Trophoblast cell (in vitro differentiated cells and primary cell): ENCODE data around the gene NBPF1.
A peak's percentile ranks its signal among the peaks of the same experiment; 100 is the strongest.
"Not testable (repeated sequence)": the region's sequence is repeated elsewhere in the genome, so short reads cannot be mapped to it uniquely, and the experiment has no call there.

Source experiments
- DNase-seq, 2 donors: peaks; one replicate each; pipeline ENCODE4 v3.0.0-alpha.2; 2016
- H2AFZ ChIP-seq: 2 replicates; pipeline ENCODE4 v1.6.1; 2013; ENCODE audit warnings: low read length, moderate library complexity, mild to moderate bottlenecking; ENCODE audit not compliant: insufficient read depth, poor library complexity
- H2AK5ac ChIP-seq: 2 replicates; pipeline ENCODE4 v1.6.1; 2013; ENCODE audit warnings: mild to moderate bottlenecking, low read length
- H2BK120ac ChIP-seq: 2 replicates; pipeline ENCODE4 v1.6.1; 2013; ENCODE audit warnings: low read length, mild to moderate bottlenecking, moderate library complexity; ENCODE audit not compliant: insufficient read depth, poor library complexity
- H2BK12ac ChIP-seq: 2 replicates; pipeline ENCODE4 v1.6.1; 2013; ENCODE audit warnings: mild to moderate bottlenecking, low read length, moderate library complexity
- H2BK5ac ChIP-seq: 2 replicates; pipeline ENCODE4 v1.6.1; 2013; ENCODE audit warnings: low read length, low read depth, moderate library complexity, mild to moderate bottlenecking; ENCODE audit not compliant: poor library complexity
- H3K14ac ChIP-seq: 2 replicates; pipeline ENCODE4 v1.6.1; 2013; ENCODE audit warnings: mild to moderate bottlenecking, low read length
- H3K18ac ChIP-seq: 2 replicates; pipeline ENCODE4 v1.6.1; 2013; ENCODE audit warnings: mild to moderate bottlenecking, low read length
- H3K23ac ChIP-seq: 2 replicates; pipeline ENCODE4 v1.6.1; 2013; ENCODE audit warnings: low read length
- H3K27ac ChIP-seq: 2 replicates; pipeline ENCODE4 v1.5.1; 2013; ENCODE audit warnings: low read depth, mild to moderate bottlenecking, inconsistent platforms, low read length, moderate library complexity
- H3K27me3 ChIP-seq: 2 replicates; pipeline ENCODE4 v1.6.1; 2013; ENCODE audit warnings: inconsistent platforms, mild to moderate bottlenecking, low read length, moderate library complexity; ENCODE audit not compliant: insufficient read depth
- H3K36me3 ChIP-seq, 2 experiments: 1 replicate in 1 of 2; 2 replicates in 1 of 2; pipeline ENCODE4 v1.6.1; 2013; ENCODE audit warnings: low read length in 2 of 2, mild to moderate bottlenecking in 2 of 2, moderate library complexity in 1 of 2; ENCODE audit not compliant: insufficient read depth in 2 of 2, control insufficient read depth in 1 of 2
- H3K4ac ChIP-seq: 2 replicates; pipeline ENCODE4 v1.6.1; 2013; ENCODE audit warnings: low read depth, mild to moderate bottlenecking, low read length, moderate library complexity
- H3K4me1 ChIP-seq, 2 experiments: 1 replicate in 1 of 2; 2 replicates in 1 of 2; pipeline ENCODE4 v1.6.1; 2013; ENCODE audit warnings: low read length in 2 of 2, mild to moderate bottlenecking in 2 of 2, moderate library complexity in 1 of 2; ENCODE audit not compliant: insufficient read depth in 2 of 2, control insufficient read depth in 1 of 2
- H3K4me2 ChIP-seq: 2 replicates; pipeline ENCODE4 v1.6.1; 2013; ENCODE audit warnings: inconsistent platforms, mild to moderate bottlenecking, low read length, moderate library complexity
- H3K4me3 ChIP-seq: 2 replicates; pipeline ENCODE4 v1.5.1; 2013; ENCODE audit warnings: mild to moderate bottlenecking, low read depth, low read length, inconsistent platforms
- H3K79me1 ChIP-seq: one replicate; pipeline ENCODE4 v1.6.1; 2013; ENCODE audit warnings: low read length
- H3K79me2 ChIP-seq: 2 replicates; pipeline ENCODE4 v1.6.1; 2013; ENCODE audit warnings: low read length, mild to moderate bottlenecking; ENCODE audit not compliant: control insufficient read depth, insufficient read depth, poor library complexity
- H3K9ac ChIP-seq: 2 replicates; pipeline ENCODE4 v1.6.1; 2013; ENCODE audit warnings: mild to moderate bottlenecking, low read length
- H3K9me3 ChIP-seq: 2 replicates; pipeline ENCODE4 v1.6.1; 2013; ENCODE audit warnings: low read depth, mild to moderate bottlenecking, control low read depth, inconsistent platforms, low read length; ENCODE audit not compliant: insufficient read depth
- H4K12ac ChIP-seq: 2 replicates; pipeline ENCODE4 v1.6.1; 2013; ENCODE audit warnings: low read depth, mild to moderate bottlenecking, low read length, moderate library complexity
- H4K8ac ChIP-seq: 2 replicates; pipeline ENCODE4 v1.6.1; 2013; ENCODE audit warnings: low read depth, mild to moderate bottlenecking, low read length, moderate library complexity
- H4K91ac ChIP-seq: one replicate; pipeline ENCODE4 v1.6.1; 2013; ENCODE audit warnings: low read depth, mild to moderate bottlenecking, low read length, moderate library complexity
- WGBS: extraction: QIAGEN DNeasy Blood & Tissue Kit; methylation state at CpG from one replicate; pipeline ENCODE4 v1.1.7; 2013; ENCODE audit warnings: missing lambda C conversion rate; ENCODE audit not compliant: insufficient read length, insufficient coverage; ENCODE audit errors: extremely low coverage; 5-methylcytosine and 5-hydroxymethylcytosine counted together

NBPF1 gene

DNA sequence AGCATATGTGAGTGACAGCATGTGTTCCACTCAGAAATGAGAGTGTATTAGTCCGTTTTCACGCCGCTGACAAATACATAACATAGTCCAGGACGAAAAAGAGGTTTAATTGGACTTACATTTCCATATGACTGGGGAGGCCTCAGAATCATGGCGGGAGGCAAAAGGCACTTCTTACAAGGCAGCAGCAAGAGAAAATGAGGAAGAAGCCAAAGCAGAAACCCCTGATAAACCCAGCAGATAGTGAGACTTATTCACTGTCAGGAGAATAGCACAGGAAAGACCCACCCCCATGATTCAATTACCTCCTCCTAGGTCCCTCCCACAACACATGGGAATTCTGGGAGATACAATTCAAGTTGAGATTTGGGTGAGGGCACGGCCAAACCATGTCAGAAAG is 75.8 kb downstream of the NBPF1 start:
- not testable (repeated sequence) for H4K8ac ChIP-seq, H2AK5ac ChIP-seq, H4K91ac ChIP-seq, H4K12ac ChIP-seq, H2BK5ac ChIP-seq, H3K79me2 ChIP-seq, H3K9ac ChIP-seq, H2AFZ ChIP-seq, H3K36me3 ChIP-seq, H3K9me3 ChIP-seq, H3K4me1 ChIP-seq, H3K27ac ChIP-seq, H3K4me2 ChIP-seq, H3K23ac ChIP-seq, DNase-seq, H2BK120ac ChIP-seq, H3K4me3 ChIP-seq, H3K18ac ChIP-seq, H3K14ac ChIP-seq, H2BK12ac ChIP-seq, H3K4ac ChIP-seq, H3K27me3 ChIP-seq, H3K79me1 ChIP-seq
- no CpG with 5 or more reads among the region's 6 CpGs for WGBS

- not testable (repeated sequence) for H2BK120ac ChIP-seq, H3K4ac ChIP-seq, H3K4me1 ChIP-seq, DNase-seq, H3K18ac ChIP-seq, H3K9me3 ChIP-seq, H2AFZ ChIP-seq, H2BK5ac ChIP-seq, H3K36me3 ChIP-seq, H2BK12ac ChIP-seq, H4K8ac ChIP-seq, H3K14ac ChIP-seq, H3K27ac ChIP-seq, H3K4me2 ChIP-seq, H3K9ac ChIP-seq, H3K23ac ChIP-seq, H3K79me1 ChIP-seq, H3K27me3 ChIP-seq, H3K4me3 ChIP-seq, H4K12ac ChIP-seq, H4K91ac ChIP-seq, H2AK5ac ChIP-seq, H3K79me2 ChIP-seq
- WGBS, result no CpG with 5 or more reads among the region's 15 CpGs
Measured at GRCh38 chr1:16536796-16537195, 76.6 kb downstream of the NBPF1 start.

DNA sequence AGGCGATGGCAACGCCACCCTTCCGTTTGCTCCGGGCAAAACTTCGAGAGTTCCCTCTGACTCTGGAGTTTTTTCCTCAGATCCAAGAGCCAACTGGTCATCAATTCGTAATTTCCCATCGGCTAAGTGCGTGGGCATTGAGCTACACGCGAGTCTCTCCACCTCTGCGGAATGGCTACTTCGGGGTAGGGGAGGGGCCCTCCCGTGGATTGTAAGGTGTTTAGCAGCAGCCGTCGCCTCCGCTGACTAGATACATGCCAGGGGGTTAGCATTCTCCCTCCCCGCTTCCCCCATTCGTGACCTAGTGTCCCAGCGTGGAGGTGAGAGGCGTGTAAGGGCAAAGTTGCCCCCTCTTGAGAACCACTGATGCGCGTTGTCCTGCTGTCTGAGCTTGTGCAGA is 77.5 kb downstream of the NBPF1 start:
- H3K4me3 ChIP-seq, H3K27ac ChIP-seq, H3K4me1 ChIP-seq, H4K91ac ChIP-seq, H2BK12ac ChIP-seq, H3K4ac ChIP-seq, H3K14ac ChIP-seq, H3K27me3 ChIP-seq, H3K4me2 ChIP-seq, H3K9ac ChIP-seq, H3K79me1 ChIP-seq, H2BK5ac ChIP-seq, H2AK5ac ChIP-seq, H3K18ac ChIP-seq, H3K79me2 ChIP-seq, H2AFZ ChIP-seq, H4K12ac ChIP-seq, H3K23ac ChIP-seq, DNase-seq, H4K8ac ChIP-seq, H3K36me3 ChIP-seq, H3K9me3 ChIP-seq, H2BK120ac ChIP-seq: not testable (repeated sequence)
- no CpG with 5 or more reads among the region's 22 CpGs for WGBS

- Histone ChIP-seq H3K4me2 (peak overlapping the region; percentile 48), H3K4me3 (peak overlapping the region; percentile 60)
- not testable (repeated sequence) for H3K27me3 ChIP-seq, H2AFZ ChIP-seq, H2BK120ac ChIP-seq, H3K23ac ChIP-seq, H3K9ac ChIP-seq, H3K27ac ChIP-seq, H3K4me1 ChIP-seq, H3K36me3 ChIP-seq, H3K9me3 ChIP-seq, H3K79me1 ChIP-seq, H3K4ac ChIP-seq, H2BK12ac ChIP-seq, H4K12ac ChIP-seq, H3K14ac ChIP-seq, H2BK5ac ChIP-seq, H3K79me2 ChIP-seq, H3K18ac ChIP-seq, H4K8ac ChIP-seq, H2AK5ac ChIP-seq, H4K91ac ChIP-seq
- WGBS, result no CpG with 5 or more reads among the region's 34 CpGs
- DNase-seq, result peak in 1 of 2 donors; percentile 29
Measured at GRCh38 chr1:16535487-16535886, 77.9 kb downstream of the NBPF1 start.
